Neural progenitor cell (in vitro differentiated cells): ENCODE measurements around the gene PRDX6.

Experiments used
- EZH2 ChIP-seq: fragments of 200-600 bp; sonication (generic); IDR thresholded peaks from 2 replicates; pipeline ENCODE4 v1.6.1; 2017; ENCODE audit warnings: antibody characterized with exemption, mild to moderate bottlenecking, moderate library complexity
- EZH2phosphoT487 ChIP-seq: fragments of 200-600 bp; sonication (generic); IDR thresholded peaks from 2 replicates; pipeline ENCODE4 v1.6.1; 2017; ENCODE audit warnings: antibody characterized with exemption
- TF ChIP-seq, protein P1 (sequence below): fragments of 200-600 bp; sonication (generic); IDR thresholded peaks from 2 replicates; pipeline ENCODE4 v1.5.1; 2017; ENCODE audit warnings: antibody characterized with exemption, mild to moderate bottlenecking

DNA sequence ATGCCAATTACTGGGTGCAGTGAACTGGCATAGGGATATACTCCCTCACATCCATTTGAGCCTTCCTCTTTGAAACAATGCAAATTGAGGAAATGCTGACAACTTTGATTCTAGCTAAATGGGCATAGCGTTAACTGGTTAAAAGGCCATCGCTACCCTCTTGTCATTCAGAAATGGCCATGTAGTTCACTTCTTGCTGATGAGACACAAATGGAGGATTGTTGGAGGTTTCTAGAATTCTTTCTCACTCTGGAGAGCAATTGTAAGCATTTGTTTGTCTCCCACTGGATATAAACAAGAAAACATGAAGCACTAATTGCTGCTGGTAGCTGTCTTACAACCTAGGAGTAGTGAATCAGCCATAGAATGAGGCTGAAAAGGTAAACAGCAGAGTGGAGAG is 14.4 kb downstream of the PRDX6 start:
- TF ChIP-seq, protein P1, sequence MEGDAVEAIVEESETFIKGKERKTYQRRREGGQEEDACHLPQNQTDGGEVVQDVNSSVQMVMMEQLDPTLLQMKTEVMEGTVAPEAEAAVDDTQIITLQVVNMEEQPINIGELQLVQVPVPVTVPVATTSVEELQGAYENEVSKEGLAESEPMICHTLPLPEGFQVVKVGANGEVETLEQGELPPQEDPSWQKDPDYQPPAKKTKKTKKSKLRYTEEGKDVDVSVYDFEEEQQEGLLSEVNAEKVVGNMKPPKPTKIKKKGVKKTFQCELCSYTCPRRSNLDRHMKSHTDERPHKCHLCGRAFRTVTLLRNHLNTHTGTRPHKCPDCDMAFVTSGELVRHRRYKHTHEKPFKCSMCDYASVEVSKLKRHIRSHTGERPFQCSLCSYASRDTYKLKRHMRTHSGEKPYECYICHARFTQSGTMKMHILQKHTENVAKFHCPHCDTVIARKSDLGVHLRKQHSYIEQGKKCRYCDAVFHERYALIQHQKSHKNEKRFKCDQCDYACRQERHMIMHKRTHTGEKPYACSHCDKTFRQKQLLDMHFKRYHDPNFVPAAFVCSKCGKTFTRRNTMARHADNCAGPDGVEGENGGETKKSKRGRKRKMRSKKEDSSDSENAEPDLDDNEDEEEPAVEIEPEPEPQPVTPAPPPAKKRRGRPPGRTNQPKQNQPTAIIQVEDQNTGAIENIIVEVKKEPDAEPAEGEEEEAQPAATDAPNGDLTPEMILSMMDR, result no peak
- TF ChIP-seq EZH2, result no peak
- no peak for TF ChIP-seq EZH2phosphoT487
